ENCODE data around the gene KDM4C.

The KDM4C gene

GRCh38 chr9:6811436-6811835 lies 53.7 kb downstream of the KDM4C start:
- Histone ChIP-seq H3K9me3 (no peaks in the 10 kb centered on the region), H3K4me3 (no peak overlapping the region), H3K4me1 (no peaks in the 10 kb centered on the region), H3K27me3 (no peaks in the 10 kb centered on the region), H3K36me3 (peaks cover 6 to 13% (median 11%) of the 10 kb centered on the region in 3 donors), H3K27ac (no peak overlapping the region)
- no peak for DNase-seq
- TF ChIP-seq CTCF (IDR thresholded peaks at IDR 0.05) = no peak
- intact Hi-C loops (cut with DNase I; ENCODE audit: low total_unique reads) = no loop called here

- Histone ChIP-seq H3K4me1 (no peaks in the 10 kb centered on the region), H3K27me3 (no peaks in the 10 kb centered on the region), H3K4me3 (no peak overlapping the region), H3K9me3 (no peaks in the 10 kb centered on the region), H3K36me3 (peaks cover 0 to 11% (median 0%) of the 10 kb centered on the region in 3 donors), H3K27ac (no peak overlapping the region)
- no peak for TF ChIP-seq CTCF (IDR thresholded peaks at IDR 0.05)
- DNase-seq = no peak
- intact Hi-C loops (cut with DNase I; ENCODE audit: low total_unique reads) = no loop called here
These were observed 58.8 kb downstream of the KDM4C start for GRCh38 chr9:6816581-6816980.

- Histone ChIP-seq H3K4me3 (no peak overlapping the region), H3K4me1 (no peaks in the 10 kb centered on the region), H3K27me3 (no peaks in the 10 kb centered on the region), H3K36me3 (peaks cover 4 to 11% (median 6%) of the 10 kb centered on the region in 3 donors), H3K9me3 (no peaks in the 10 kb centered on the region), H3K27ac (no peak overlapping the region)
- DNase-seq = no peak
- intact Hi-C loops (cut with DNase I; ENCODE audit: low total_unique reads) = no loop called here
- no peak for TF ChIP-seq CTCF (IDR thresholded peaks at IDR 0.05)
These were observed 60.6 kb downstream of the KDM4C start for GRCh38 chr9:6818292-6818922.

GRCh38 chr9:6819112-6819511 lies 61.3 kb downstream of the KDM4C start:
- DNase-seq = no peak
- Histone ChIP-seq H3K4me3 (no peak overlapping the region), H3K36me3 (peaks cover 7 to 11% (median 9%) of the 10 kb centered on the region in 3 donors), H3K27me3 (no peaks in the 10 kb centered on the region), H3K4me1 (no peaks in the 10 kb centered on the region), H3K27ac (no peak overlapping the region), H3K9me3 (no peaks in the 10 kb centered on the region)
- no peak for TF ChIP-seq CTCF (IDR thresholded peaks at IDR 0.05)
- intact Hi-C loops (cut with DNase I; ENCODE audit: low total_unique reads) = no loop called here

GRCh38 chr9:6819529-6819928 lies 61.8 kb downstream of the KDM4C start:
- no peak overlapping the region for H3K27ac ChIP-seq
- H3K4me3 ChIP-seq = no peak overlapping the region
- no peaks in the 10 kb centered on the region for H3K4me1 ChIP-seq

More at GRCh38 chr9:6819529-6819928, 61.8 kb downstream of the KDM4C start:
- DNase-seq = no peak
- no peak for TF ChIP-seq CTCF (IDR thresholded peaks at IDR 0.05)
- intact Hi-C loops (cut with DNase I; ENCODE audit: low total_unique reads) = no loop called here
- H3K27me3 ChIP-seq = no peaks in the 10 kb centered on the region
- peaks cover 7 to 12% (median 11%) of the 10 kb centered on the region in 3 donors for H3K36me3 ChIP-seq
- H3K9me3 ChIP-seq = no peaks in the 10 kb centered on the region
